K562 (cell line): ENCODE results near the gene LMNTD2. TPM values are rescaled to one million over a fixed set of nuclear protein-coding genes. Genes with fewer than 3 reads are reported as not detected.

ENCODE experiments used
- CTBP1 ChIP-seq: fragments of 450-650 bp; IDR thresholded peaks from 2 replicates; pipeline ENCODE4 v1.6.1; 2016; ENCODE audit warnings: borderline replicate concordance
- HMG20B ChIP-seq: fragments of 250-450 bp; sonication (Bioruptor Pico); IDR thresholded peaks from 2 replicates; pipeline ENCODE4 v1.5.0; 2021; ENCODE audit warnings: mild to moderate bottlenecking
- HNRNPL ChIP-seq: fragments of 200-400 bp; formaldehyde crosslinking; IDR thresholded peaks from 2 replicates; pipeline ENCODE4 v1.6.1; 2017; ENCODE audit warnings: low read depth, mild to moderate bottlenecking, low read length
- KLF10 ChIP-seq: fragments of 250-450 bp; sonication (Bioruptor Pico); IDR thresholded peaks from 2 replicates; pipeline ENCODE4 v1.6.1; 2021; ENCODE audit warnings: matching md5 sums
- MYC ChIP-seq, 2 experiments: fragments of 250-450 bp in 1 of 2; sonication (Bioruptor Pico) in 1 of 2; IDR thresholded peaks; 2 replicates each; pipeline versions ENCODE4 v1.5.1 to v1.6.1; 2012 to 2021; ENCODE audit warnings: low read depth in 2 of 2, borderline replicate concordance in 1 of 2, improper control_type of control experiment in 1 of 2, low read length in 1 of 2, mild to moderate bottlenecking in 1 of 2, moderate library complexity in 1 of 2
- NFATC3 ChIP-seq: fragments of 450-650 bp; IDR thresholded peaks from 2 replicates; pipeline ENCODE4 v1.6.1; 2017; ENCODE audit warnings: mild to moderate bottlenecking
- NFYB ChIP-seq: IDR thresholded peaks from 2 replicates; pipeline ENCODE4 v1.6.1; 2011; ENCODE audit warnings: mild to moderate bottlenecking, moderate library complexity; ENCODE audit not compliant: insufficient read length; ENCODE audit errors: extremely low read depth
- RERE ChIP-seq: sonication (generic); formaldehyde crosslinking; IDR thresholded peaks from 2 replicates; pipeline ENCODE4 v1.8.0; 2023; ENCODE audit warnings: missing genetic modification reagents, mild to moderate bottlenecking, borderline replicate concordance
- TAF9B ChIP-seq: fragments of 450-650 bp; IDR thresholded peaks from 2 replicates; pipeline ENCODE4 v1.6.1; 2018; ENCODE audit warnings: mild to moderate bottlenecking; ENCODE audit not compliant: partially characterized antibody
- U2AF2 ChIP-seq: fragments of 200-400 bp; formaldehyde crosslinking; optimal IDR thresholded peaks from 2 replicates; pipeline ENCODE3; 2017; ENCODE audit warnings: low read depth, mild to moderate bottlenecking, low read length
- UBTF ChIP-seq, 2 experiments: IDR thresholded peaks; 2 replicates each; pipeline ENCODE4 v1.6.1; 2012; ENCODE audit warnings: improper control_type of control experiment in 2 of 2, low read depth in 2 of 2, low read length in 2 of 2, borderline replicate concordance in 1 of 2
- ZNF398 ChIP-seq: fragments of 250-450 bp; sonication (Bioruptor Pico); IDR thresholded peaks from 2 replicates; pipeline ENCODE4 v1.8.0; 2021; ENCODE audit warnings: moderate library complexity, mild to moderate bottlenecking, inconsistent platforms
- ZNF431 ChIP-seq: sonication (generic); formaldehyde crosslinking; IDR thresholded peaks from 2 replicates; pipeline ENCODE4 v1.8.0; 2022; ENCODE audit warnings: mild to moderate bottlenecking, missing genetic modification reagents
- ZNF740 ChIP-seq, 3 experiments: fragments of 200-800 bp in 1 of 3; sonication (Bioruptor generic) in 1 of 3; sonication (generic) in 1 of 3; formaldehyde crosslinking in 1 of 3; IDR thresholded peaks; 2 replicates each; pipeline versions ENCODE4 v1.6.1 to v1.8.0; 2016 to 2022; ENCODE audit warnings: mild to moderate bottlenecking in 2 of 3, missing compliant biosample characterization in 2 of 3, missing genetic modification characterization in 2 of 3, missing genetic modification reagents in 1 of 3
- ZSCAN29 ChIP-seq: fragments of 450-650 bp; IDR thresholded peaks from 2 replicates; pipeline ENCODE4 v1.6.1; 2017
- polyA plus RNA-seq, 8 experiments: library from polyadenylated mRNA; depleted of rRNA in 4 of 8; stranded (reverse) in 5 of 8; unstranded in 3 of 8; fragments of >200 nt; fragmentation: Nextera tagmentation in 2 of 8; fragmentation: Illumina TruSeq in 1 of 8; extraction: Ambion mirVana in 2 of 8; extraction: Trizol in 1 of 8; gene quantifications; 2 replicates each; pipeline versions ENCODE4 v1.2.1 to v1.2.3, GENCODE V29; 2011 to 2014; ENCODE audit warnings: inconsistent platforms in 1 of 8, missing spikeins in 1 of 8
- total RNA-seq, 7 experiments: library from RNA; depleted of rRNA in 6 of 7; stranded (reverse); fragments of >200 nt in 6 of 7; fragmentation: Illumina TruSeq in 2 of 7; extraction: Trizol in 2 of 7; gene quantifications; 2 replicates each; pipeline versions ENCODE4 v1.2.1 to v1.2.3, GENCODE V29; 2011 to 2021; ENCODE audit warnings: low replicate concordance in 1 of 7

LMNTD2 gene
- total and polyA plus RNA-seq, 9 of the 15 experiments (the other 6 are each of a cell fraction or from before 2014, with no cell fraction given), result 0.48 to 4.2 (median 1.5) TPM; not detected in 3

GRCh38 chr11:506995-507726 lies 53.4 kb downstream of the LMNTD2 start, which contains the start of gene RNH1 (continued):
- TF ChIP-seq UBTF (IDR thresholded peaks at IDR 0.05; ENCODE audit: borderline replicate concordance in 1 of 2, low read depth in 2 of 2, low read length in 2 of 2) (no peak), HNRNPL (0 out of 2 replicates have a peak, but pooled peaks have one; percentile 9), RERE (no peak), ZNF431 (CRISPR knock-in tag) (no peak), NFATC3 (no peak), ZSCAN29 (no peak), TAF9B (no peak), KLF10 (no peak), HMG20B (CRISPR knock-in tag) (no peak), ZNF398 (CRISPR knock-in tag) (no peak), MYC (IDR thresholded peaks at IDR 0.05; ENCODE audit: low read depth, low read length) (peak; percentile 73; the same call in 1 of the 2 replicates), MYC (CRISPR knock-in tag; IDR thresholded peaks at IDR 0.05; ENCODE audit: borderline replicate concordance, low read depth) (no peak), U2AF2 (no peak), CTBP1 (no peak; the same call in none of the 2 replicates), ZNF740 (CRISPR knock-in tag; IDR thresholded peaks at IDR 0.05) (no peak), ZNF740 (tag; IDR thresholded peaks at IDR 0.05) (no peak), NFYB (no peak)
